ENCODE data around the gene FAM20B.

- TF ChIP-seq CTCF (IDR thresholded peaks at IDR 0.05; ENCODE audit: insufficient read depth, low read length): no peak
- TF ChIP-seq POLR2AphosphoS5 (IDR thresholded peaks at IDR 0.05; ENCODE audit: low read depth): no peak
Measured at GRCh38 chr1:179001451-179001850, 24.2 kb upstream of the FAM20B start.
